DMS153 treated with DMSO at 0.1 percent for 48 hours (cell line): Measurements from ENCODE around the gene UGDH.

ENCODE experiments used
- DNase-seq: peaks from one replicate; lab custom pipeline; 2025; ENCODE audit not compliant: unreplicated experiment; lab: John Stamatoyannopoulos, UW

The UGDH gene

GRCh38 chr4:39456946-39457763, 70.1 kb downstream of the UGDH start:
- DNase-seq, result no peak

GRCh38 chr4:39455486-39455885, 71.8 kb downstream of the UGDH start:
- no peak for DNase-seq

GRCh38 chr4:39453738-39454137, 73.5 kb downstream of the UGDH start:
- no peak for DNase-seq

- no peak for DNase-seq
Observed at GRCh38 chr4:39452860-39453587, 74.2 kb downstream of the UGDH start.

- DNase-seq, result no peak
Observed at GRCh38 chr4:39452153-39452859, 74.9 kb downstream of the UGDH start.

GRCh38 chr4:39451423-39452023, 75.7 kb downstream of the UGDH start:
- no peak for DNase-seq

- no peak for DNase-seq
Observed at GRCh38 chr4:39450618-39451017, 76.6 kb downstream of the UGDH start.
